GM19463 (cell line): Measurements from ENCODE around the gene RELL1.

Experiments used
- ATAC-seq: cut with Tn5 transposase; IDR thresholded peaks from one replicate; pipeline ENCODE4 v1.9.1; 2021; ENCODE audit warnings: mild to moderate bottlenecking, moderate library complexity; ENCODE audit not compliant: unreplicated experiment

Gene RELL1, protein sequence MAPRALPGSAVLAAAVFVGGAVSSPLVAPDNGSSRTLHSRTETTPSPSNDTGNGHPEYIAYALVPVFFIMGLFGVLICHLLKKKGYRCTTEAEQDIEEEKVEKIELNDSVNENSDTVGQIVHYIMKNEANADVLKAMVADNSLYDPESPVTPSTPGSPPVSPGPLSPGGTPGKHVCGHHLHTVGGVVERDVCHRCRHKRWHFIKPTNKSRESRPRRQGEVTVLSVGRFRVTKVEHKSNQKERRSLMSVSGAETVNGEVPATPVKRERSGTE

DNA sequence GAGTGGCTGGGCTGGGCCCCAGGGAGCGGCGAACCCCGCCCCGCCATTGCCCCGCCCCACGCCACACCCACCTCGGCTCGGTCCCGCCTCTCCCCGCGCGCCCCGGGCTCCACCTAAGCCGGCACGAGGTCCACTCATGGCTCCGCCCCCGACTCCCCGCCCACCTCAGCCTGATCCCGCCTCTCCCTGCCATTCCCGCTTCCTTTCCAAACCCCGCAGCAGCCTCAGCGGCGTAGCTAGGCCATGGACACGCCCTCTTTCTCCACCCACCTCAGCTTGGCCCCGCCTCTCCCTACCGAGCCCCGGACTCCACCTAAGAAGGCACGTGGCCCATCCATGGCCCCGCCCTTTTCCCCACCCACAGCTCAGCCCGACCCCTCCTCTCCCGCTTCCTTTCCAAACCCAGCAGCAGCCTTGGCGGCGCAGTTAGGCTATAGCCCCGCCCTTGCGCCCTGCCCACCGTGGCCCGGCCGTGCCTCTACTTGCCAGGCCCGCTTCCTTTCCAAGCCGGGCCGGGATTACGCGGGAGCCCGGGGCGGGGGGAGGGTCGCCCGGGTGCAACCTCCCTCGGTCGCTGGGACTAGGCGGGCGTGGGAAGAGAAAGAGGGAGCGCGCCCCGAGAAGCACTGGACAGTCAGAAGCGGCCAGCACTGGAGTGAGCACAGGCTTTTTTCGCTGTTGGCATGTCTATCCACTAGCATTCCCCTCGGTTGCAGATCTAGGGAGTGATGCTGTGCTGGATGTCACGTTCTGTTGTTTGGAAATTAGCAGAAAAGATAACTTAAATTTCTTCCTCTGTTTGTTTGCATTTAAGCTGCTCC is at the start of gene RELL1:
TSS of gene RELL1 (minus strand) at position 4 of the 821 bp plus-strand sequence. CDS start 89 bp downstream, outside the sequence.
- peak; percentile 73 for ATAC-seq

DNA sequence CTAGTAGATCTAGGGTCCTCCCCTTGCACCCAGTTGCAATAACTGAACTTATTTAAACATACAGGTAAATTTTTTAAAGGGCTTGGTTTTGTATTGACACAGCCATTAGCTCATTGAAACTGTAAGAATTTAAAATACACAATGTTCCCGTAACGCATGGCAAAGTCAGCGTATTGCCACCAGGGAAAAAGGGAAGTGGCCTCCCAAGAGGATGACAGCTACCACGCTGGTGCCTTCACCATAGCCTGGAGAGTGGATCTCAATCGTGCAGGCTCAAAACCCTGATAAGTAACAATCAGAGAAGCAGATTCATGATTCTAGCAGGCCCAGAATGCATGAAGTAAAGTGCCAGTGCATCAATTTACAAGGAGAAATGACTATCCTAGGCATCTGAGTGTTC is 49.4 kb upstream of the RELL1 start:
- ATAC-seq: no peak

DNA sequence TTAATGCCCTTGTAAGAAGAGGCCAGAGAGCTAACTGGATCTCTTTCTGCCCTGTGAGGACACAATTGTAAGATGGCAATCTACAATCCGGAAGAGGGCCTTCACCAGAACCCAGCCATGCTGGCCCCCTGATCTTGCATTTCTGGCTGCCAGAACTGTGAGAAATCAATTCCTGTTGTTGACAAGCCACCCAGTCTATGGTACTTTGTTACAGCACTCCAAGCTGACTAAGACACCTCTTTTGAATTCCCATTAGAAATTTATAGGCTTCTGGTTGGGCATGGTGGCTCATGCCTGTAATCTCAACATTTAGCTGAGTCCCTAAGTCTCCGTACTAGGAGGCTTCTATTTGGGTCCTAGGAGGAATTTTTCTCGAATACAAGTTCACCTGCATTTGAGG is 48.8 kb upstream of the RELL1 start:
- ATAC-seq: no peak

DNA sequence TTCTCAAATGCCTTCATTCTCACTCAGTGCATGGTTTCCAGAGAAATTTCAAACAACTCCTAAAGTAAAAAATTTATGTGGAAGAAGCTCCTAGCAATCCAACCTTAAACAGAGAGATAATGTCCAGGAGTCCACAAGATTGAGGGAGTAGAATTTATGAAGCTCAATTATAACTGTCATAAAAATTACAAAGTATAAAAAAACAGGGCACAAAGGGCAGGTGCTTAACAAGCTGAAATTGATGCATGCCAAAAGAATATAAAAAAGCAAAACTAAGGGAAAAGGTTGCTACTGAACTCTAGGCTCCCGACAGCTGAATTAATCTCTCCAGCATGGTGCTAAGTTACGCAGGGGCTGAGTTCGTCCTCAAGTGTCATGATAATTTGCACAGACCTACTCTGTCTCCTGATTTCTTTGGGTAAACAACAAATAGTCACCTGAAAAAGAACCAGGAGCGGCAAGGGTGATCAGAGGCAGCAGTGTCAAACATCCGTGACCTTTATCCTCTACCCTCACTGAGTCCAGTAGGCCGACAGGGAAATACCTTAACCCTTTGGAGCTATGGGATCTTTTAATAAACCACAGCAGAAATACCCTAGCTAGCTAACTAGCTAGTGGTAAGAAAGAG is 47.2 kb upstream of the RELL1 start:
- ATAC-seq: no peak

DNA sequence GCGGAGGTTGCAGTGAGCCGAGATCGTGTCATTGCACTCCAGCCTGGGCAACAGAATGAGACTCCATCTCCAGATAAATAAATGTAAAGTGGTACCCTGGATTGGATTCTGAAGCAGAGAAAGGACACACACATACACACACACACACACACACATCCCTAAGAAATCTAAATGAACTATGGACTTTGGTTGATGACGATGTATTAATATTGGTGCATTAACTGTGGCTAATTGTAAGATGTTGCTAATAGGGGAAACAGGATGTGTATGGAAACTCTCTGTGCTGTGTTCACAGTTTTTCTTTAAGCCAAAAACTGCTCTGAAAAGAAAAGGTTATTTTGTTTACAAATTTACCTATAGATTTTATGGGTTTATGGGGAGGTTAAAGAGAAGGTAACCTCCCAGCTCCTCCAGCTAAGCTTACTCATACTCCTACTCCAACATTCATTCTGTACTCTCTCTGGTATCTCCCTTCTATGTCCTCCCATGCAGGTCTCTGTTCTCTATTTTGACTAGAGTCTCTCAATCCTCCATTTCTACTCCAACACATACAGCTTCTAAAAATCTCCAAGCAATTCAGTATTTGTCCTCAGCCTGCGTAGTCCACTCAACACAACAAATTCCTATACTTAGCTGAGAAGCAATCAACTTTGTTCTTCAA is 46.5 kb upstream of the RELL1 start:
- ATAC-seq: peak; percentile 88

DNA sequence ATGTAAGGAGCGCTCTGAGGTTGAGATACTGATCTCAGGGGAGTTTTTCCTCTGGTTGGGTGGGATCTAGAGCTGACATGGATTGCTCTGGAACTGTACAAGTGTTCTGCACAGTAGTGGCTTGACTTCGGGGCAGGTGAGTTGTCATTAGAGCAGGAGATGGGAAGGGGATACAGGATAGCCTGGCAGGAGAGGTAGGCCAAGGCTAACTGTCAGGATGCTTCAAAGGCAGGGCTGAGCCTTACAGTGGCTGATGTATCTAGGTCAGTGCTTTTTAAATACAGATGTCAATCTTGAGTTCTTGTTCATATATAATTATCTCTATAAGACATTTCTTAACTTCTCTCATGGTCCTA is 43.5 kb upstream of the RELL1 start:
- ATAC-seq: no peak

DNA sequence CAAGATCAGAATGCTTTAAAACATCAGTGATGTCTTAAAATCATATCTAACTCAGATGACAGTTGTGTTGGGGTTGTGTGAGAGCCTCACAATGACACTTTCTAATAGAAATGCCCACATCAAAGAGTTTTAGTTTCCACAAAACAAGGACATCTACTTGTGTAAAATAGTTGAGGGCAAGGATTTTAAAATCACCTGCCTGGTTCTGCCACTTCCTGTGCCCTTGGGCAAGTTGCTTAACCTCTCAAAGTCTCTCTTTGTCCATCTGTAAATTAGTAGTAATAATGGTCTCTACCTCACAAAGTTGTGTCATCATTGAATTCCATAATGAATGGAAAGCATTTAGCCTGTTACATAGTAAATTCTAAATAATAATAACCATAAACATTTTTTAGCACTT is 41.9 kb upstream of the RELL1 start:
- no peak for ATAC-seq

DNA sequence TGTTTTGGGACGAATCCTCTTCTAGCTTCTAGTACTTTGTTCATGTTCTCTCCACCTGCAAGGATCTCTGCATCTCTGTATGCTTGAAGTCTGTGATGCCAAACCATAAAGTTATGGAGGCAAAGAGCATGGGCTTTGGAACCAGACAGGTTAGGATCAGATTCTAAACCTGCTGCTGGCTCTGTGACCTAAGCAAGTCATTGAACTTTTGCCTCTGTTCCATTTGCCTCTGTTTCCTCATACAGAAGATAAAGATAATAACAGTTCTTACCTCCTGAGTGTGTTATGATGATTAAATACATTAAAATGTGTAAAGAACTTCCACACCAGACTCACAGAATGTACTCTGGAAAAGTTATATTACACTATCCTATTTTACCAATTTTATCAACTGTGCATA is 41.5 kb upstream of the RELL1 start:
- no peak for ATAC-seq

DNA sequence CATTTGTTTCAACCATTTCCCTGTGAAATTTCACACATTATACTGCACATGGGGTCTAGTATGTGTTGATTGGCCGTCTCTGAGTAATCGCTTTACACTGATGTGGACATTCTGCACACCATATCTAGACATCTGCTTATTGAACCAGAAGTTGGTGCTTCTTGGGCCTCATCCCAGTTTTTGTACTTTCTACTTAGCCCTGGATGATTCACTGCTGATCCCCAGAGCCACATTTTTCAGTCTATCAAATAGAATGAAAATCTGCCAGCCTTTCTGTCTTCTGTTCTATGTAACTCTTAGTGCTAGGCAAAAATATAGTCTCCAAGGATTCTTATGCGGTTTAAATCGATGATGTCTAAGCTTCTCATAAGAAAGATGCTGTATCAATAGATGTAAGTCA is 40.5 kb upstream of the RELL1 start:
- ATAC-seq: no peak

DNA sequence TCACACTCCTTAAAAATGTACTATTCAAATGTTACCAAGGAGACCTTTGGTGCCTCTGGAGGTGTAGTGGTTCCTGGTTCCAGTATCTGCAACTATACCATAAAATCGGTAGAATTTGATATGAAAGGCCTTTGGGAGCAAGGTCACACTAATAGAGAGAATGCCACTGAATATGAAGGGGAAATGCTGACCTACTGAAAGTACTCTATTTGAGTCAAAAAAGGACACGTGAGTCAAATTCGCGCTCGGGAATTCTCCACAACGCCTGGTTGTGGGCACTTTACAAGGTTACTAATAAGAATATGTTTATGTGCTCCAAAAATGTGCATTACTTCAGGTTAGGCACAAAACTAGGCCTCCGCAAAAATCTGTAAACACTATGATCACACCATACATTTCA is 39.5 kb upstream of the RELL1 start:
- no peak for ATAC-seq

DNA sequence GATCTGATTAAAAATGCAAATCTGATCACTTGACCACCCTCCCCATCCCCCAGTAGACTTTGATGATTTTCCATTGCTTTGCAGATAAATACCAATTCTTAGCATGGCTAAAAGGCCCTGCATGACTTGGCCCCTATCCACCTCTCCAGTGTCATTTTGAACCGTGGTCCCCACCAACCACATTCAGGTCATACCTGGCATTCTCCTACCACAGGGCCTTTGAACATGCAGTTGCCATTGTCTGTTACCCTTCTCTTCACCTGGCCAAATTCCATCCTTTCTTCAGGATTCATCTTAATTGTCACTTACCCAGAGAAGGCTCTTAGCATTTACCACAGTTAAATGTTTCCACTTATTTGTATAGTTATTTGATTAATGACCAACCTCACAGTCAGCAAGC is 36.9 kb upstream of the RELL1 start:
- no peak for ATAC-seq

DNA sequence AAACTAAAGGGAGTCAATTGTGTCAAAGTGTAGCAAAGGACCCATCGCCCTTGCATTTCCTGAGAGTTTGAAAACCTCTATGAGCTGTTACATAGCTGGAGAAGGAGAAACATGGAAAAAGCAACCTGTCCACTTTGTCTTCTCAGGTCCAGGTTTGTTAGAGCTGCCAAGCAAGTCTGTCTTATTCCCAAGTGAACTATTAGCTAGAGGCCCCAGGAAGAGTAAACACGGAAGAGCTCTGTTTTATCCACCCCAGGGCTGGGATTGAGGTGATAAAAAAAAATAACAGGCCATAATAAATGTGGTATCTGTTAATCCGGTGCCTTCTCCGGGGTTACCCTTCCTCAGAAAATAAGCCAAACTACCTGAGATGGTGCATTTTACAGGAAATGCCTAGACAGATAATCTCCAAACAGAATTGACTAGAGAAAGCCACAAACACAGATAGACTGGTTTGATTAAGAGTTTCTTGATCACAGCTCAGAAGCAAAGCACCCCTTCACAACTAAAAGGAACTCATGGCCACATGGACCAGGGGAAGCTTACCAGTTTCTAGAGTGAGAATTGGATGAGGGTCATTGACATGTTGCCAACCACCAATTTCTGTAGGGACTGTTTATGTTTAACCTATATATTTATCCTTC is 35.9 kb upstream of the RELL1 start:
- ATAC-seq: no peak

DNA sequence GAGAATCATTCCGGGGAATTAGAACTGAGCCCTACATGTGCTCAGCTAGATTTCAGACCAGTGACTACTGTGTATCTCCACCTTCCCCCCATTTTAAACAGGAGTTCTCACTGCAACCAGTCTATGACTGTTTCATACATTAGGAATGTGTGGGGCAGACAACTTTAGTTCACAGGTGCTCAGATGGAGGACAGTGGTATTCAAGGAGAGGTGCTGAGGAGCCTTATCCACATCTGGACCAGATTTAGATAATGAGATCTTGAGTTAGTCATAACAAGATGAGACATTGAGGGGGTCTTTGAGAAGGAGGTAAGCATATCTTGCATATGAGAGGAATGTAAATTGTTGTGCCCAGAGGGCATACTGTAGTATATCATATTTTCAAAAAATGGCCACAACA is 32.8 kb upstream of the RELL1 start:
- ATAC-seq: no peak

DNA sequence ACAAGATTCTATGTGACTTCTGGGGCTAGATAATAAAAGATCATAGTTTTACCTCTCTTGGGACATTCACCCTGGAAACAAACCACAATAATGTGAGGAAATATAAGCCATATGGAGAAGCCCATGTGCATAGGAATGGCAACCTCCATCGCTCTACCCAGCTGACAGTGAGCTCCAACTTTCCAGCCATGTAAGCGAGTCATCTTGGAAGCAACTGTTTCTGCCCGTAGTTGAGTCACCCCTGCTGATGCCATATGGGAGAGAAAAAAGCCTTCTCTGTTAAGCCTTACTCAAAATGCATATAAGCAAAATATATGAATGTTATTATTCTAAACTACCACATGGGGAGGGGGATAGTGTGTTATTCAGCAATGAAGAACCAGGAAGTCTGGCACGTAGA is 31.4 kb upstream of the RELL1 start:
- no peak for ATAC-seq

DNA sequence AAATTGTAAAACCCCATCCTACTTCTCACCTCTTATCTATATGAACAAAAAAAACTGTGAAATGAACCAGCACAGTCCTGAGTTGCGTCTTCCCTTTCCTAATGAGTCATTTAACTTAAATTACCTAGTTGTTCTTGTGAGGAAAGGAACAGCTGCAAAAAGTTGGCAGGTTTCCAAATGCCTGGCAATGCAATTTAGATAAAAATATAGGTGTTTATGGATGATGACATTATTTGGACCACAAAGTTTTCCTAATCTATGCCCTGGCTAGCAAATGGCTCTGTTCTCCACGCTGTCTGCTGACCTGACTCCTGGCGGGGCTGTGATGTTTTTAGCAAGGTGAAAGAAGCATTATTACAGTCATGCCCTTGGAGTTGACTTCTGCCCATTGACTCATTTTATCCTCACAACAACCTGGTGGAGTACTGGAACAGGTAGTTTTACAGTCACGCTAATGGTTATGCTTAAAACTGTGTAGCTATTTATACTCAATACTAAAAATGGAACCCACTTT is 29.8 kb upstream of the RELL1 start:
- peak; percentile 79 for ATAC-seq

DNA sequence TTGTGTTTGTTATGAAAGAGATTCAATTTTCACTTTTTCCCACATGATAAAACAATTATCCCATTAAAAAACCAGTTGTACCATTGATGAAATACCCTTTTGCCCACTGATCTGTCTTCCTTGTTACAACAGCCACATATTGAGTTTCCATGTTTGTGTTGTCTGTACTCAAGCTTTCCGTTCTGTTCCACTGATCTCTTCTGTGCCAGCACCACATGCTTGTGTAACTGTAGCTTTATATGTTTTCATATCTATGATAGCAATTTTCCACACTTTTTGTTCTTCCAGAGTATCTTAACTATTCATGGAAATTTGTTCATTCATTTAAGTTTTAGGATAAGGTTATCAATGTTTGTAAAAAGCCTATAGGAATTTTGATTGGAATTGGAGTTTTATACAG is 24.3 kb upstream of the RELL1 start:
- no peak for ATAC-seq

DNA sequence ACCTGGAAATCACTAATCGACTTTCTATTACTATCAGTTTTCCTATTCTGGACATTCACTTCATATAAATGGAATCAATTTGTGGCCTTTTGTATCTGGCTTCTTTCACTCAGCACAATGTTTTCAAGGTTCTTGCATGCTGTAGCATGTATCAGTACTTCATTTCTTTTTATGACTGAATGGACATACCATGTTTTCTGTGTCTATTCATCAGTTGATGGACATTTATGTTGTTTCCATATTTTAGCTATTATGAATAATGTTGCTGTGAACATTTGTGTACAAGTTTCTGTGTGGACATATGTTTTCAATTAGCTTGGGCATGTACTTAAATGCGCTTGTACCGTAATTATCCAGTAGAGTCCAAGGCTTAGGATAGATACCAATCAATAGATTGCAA is 19.9 kb upstream of the RELL1 start:
- no peak for ATAC-seq

DNA sequence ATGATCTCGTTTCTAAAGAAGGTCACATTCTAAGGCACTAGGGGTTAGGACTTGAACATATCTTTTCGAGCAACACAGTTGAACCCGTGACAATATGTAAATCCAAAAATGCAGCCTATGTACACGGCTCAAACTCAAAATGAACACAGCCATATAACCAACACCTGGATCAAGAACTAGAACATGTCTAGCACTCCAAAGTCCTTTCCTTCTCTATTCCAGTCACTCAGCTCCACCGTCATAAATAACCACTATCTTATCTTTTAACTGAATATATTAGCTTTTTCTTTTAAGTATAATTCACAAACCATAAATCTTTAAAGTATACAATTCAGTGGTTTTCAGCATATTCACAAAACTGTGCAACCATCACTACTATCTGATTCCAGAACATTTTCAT is 19.4 kb upstream of the RELL1 start:
- ATAC-seq: no peak

DNA sequence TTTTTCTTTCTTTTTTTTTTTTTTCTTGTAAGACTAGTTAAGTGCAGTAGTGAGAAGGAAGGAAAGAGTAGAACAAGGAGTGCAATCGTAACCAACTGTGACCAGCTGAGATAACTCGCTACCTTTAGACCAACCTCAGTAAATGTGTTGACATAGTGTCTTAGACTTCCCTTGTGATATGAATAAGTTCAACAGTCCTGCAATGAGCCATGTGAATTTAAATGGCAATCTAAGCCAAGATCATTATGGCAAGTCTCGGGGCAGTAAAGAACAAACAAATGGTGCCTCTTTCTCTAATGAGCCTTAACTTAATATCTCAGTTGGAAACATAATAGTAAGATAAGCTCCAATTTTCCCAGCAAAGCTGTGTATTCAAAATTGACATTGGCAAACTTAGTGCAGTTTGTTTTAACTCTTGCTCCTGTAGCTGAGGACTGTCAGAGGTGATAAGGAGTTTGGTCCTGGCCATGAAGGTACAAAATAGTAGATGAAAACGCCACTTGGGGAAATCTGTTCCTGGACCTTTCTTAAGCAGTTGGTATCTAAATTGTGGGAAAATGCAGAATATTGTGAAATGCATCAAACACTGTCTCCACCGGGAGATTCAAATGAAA is 13.8 kb upstream of the RELL1 start:
- ATAC-seq: no peak

DNA sequence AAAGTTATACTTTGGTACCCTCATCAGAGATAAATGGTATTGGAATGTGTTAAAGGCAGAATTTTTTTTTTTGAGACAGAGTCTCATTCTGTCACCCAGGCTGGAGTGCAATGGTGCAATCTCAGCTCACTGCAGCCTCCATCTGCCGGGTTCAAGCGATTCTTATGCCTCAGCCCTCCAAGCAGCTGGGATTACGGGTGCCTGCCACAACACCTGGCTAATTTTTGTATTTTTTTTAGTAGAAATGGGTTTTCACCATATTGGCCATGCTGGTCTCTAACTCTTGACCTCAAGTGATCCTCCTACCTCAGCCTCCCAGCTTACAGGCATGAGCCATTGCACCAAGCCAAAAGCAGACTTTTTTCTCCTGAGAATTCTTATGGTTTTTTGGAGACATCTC is 11.4 kb upstream of the RELL1 start:
- ATAC-seq: no peak
